ENCODE measurements around the gene TTLL5.

The TTLL5 gene

GRCh38 chr14:75794615-75795038 lies 133.6 kb downstream of the TTLL5 start:
- no peak overlapping the region for H2BK5ac ChIP-seq (ENCODE audit: low read length)
- H3K9ac ChIP-seq (ENCODE audit: low read depth, low read length, poor library complexity): no peak overlapping the region
- peaks cover 0 to 20% of the 10 kb centered on the region in 2 donors for H3K9me3 ChIP-seq (replicated peaks in 1 of 2; ENCODE audit: control insufficient read depth in 2 of 2, insufficient read depth in 1 of 2, low read depth in 1 of 2, low read length in 2 of 2)
- H3K14ac ChIP-seq (ENCODE audit: low read length): no peak overlapping the region
- H2BK15ac ChIP-seq (ENCODE audit: low read length): no peak overlapping the region
- H3K4me2 ChIP-seq (ENCODE audit: insufficient read depth, low read length, poor library complexity, severe bottlenecking): no peak overlapping the region
- H3K27ac ChIP-seq (replicated peaks; ENCODE audit: low read length): no peak overlapping the region
- H3K36me3 ChIP-seq (replicated peaks in 1 of 2; ENCODE audit: control insufficient read depth in 2 of 2, insufficient read depth in 2 of 2, low read length in 2 of 2): peaks cover 3 to 37% of the 10 kb centered on the region in 2 donors
- no peak overlapping the region for H4K8ac ChIP-seq (ENCODE audit: low read depth, low read length)
- H2BK120ac ChIP-seq (ENCODE audit: low read depth, low read length): no peak overlapping the region
- no peak overlapping the region for H3K18ac ChIP-seq (ENCODE audit: low read length)
- no peak for DNase-seq (ENCODE audit: low spot score)
- no peak overlapping the region for H2AFZ ChIP-seq (ENCODE audit: low read length)
- no peak overlapping the region for H2AK5ac ChIP-seq (ENCODE audit: low read depth, low read length)
- H3K4me3 ChIP-seq (ENCODE audit: low read length in 2 of 2): no peak overlapping the region
- no peak overlapping the region for H3K4ac ChIP-seq (ENCODE audit: low read length)
- H4K91ac ChIP-seq (ENCODE audit: low read depth, low read length, poor library complexity): peak overlapping the region; percentile 93
- no peak overlapping the region for H2BK12ac ChIP-seq (ENCODE audit: low read length)
- no CpG with 5 or more reads among the region's 2 CpGs for WGBS, 2 donors (ENCODE audit: extremely low coverage in 2 of 2, insufficient read length in 2 of 2, insufficient replicate concordance in 1 of 2)
- H3K4me1 ChIP-seq (ENCODE audit: control insufficient read depth in 2 of 2, insufficient read depth in 1 of 2, low read depth in 1 of 2, low read length in 2 of 2): no peaks in the 10 kb centered on the region
- H3K27me3 ChIP-seq (ENCODE audit: control insufficient read depth in 3 of 3, insufficient read depth in 3 of 3, low read depth in 1 of 3, low read length in 3 of 3): no peaks in the 10 kb centered on the region
- H3K79me1 ChIP-seq (ENCODE audit: low read depth, low read length): no peaks in the 10 kb centered on the region
- H3K23ac ChIP-seq (ENCODE audit: low read depth, low read length, poor library complexity): no peak overlapping the region

GRCh38 chr14:75800792-75801191 lies 139.7 kb downstream of the TTLL5 start:
- Histone ChIP-seq H4K91ac (ENCODE audit: low read depth, low read length, poor library complexity) (no peak overlapping the region), H3K9ac (ENCODE audit: low read depth, low read length, poor library complexity) (no peak overlapping the region), H2BK5ac (ENCODE audit: low read length) (no peak overlapping the region), H2BK120ac (ENCODE audit: low read depth, low read length) (no peak overlapping the region), H3K27me3 (ENCODE audit: control insufficient read depth in 3 of 3, insufficient read depth in 3 of 3, low read depth in 1 of 3, low read length in 3 of 3) (no peaks in the 10 kb centered on the region), H3K36me3 (replicated peaks in 1 of 2; ENCODE audit: control insufficient read depth in 2 of 2, insufficient read depth in 2 of 2, low read length in 2 of 2) (peaks cover 5 to 46% of the 10 kb centered on the region in 2 donors), H3K4me1 (ENCODE audit: control insufficient read depth in 2 of 2, insufficient read depth in 1 of 2, low read depth in 1 of 2, low read length in 2 of 2) (peaks cover 2 to 6% of the 10 kb centered on the region in 2 donors), H3K79me1 (ENCODE audit: low read depth, low read length) (no peaks in the 10 kb centered on the region), H2AFZ (ENCODE audit: low read length) (no peak overlapping the region), H3K9me3 (replicated peaks in 1 of 2; ENCODE audit: control insufficient read depth in 2 of 2, insufficient read depth in 1 of 2, low read depth in 1 of 2, low read length in 2 of 2) (peaks cover 4 to 21% of the 10 kb centered on the region in 2 donors), H3K4me3 (ENCODE audit: low read length in 2 of 2) (no peak overlapping the region), H2AK5ac (ENCODE audit: low read depth, low read length) (no peak overlapping the region), H3K14ac (ENCODE audit: low read length) (no peak overlapping the region), H3K18ac (ENCODE audit: low read length) (no peak overlapping the region), H3K23ac (ENCODE audit: low read depth, low read length, poor library complexity) (no peak overlapping the region), H3K4me2 (ENCODE audit: insufficient read depth, low read length, poor library complexity, severe bottlenecking) (no peak overlapping the region), H3K4ac (ENCODE audit: low read length) (no peak overlapping the region), H2BK15ac (ENCODE audit: low read length) (no peak overlapping the region), H2BK12ac (ENCODE audit: low read length) (no peak overlapping the region), H3K27ac (replicated peaks; ENCODE audit: low read length) (no peak overlapping the region), H4K8ac (ENCODE audit: low read depth, low read length) (no peak overlapping the region)
- no peak for DNase-seq (ENCODE audit: low spot score)
- WGBS, 2 donors (ENCODE audit: extremely low coverage in 2 of 2, insufficient read length in 2 of 2, insufficient replicate concordance in 1 of 2): no CpG with 5 or more reads among the region's 5 CpGs

GRCh38 chr14:75802486-75802885 lies 141.4 kb downstream of the TTLL5 start:
- Histone ChIP-seq H2BK15ac (ENCODE audit: low read length) (no peak overlapping the region), H3K27me3 (ENCODE audit: control insufficient read depth in 3 of 3, insufficient read depth in 3 of 3, low read depth in 1 of 3, low read length in 3 of 3) (no peaks in the 10 kb centered on the region), H3K4me2 (ENCODE audit: insufficient read depth, low read length, poor library complexity, severe bottlenecking) (no peak overlapping the region), H2BK120ac (ENCODE audit: low read depth, low read length) (no peak overlapping the region), H3K23ac (ENCODE audit: low read depth, low read length, poor library complexity) (no peak overlapping the region), H2AFZ (ENCODE audit: low read length) (no peak overlapping the region), H2AK5ac (ENCODE audit: low read depth, low read length) (no peak overlapping the region), H4K91ac (ENCODE audit: low read depth, low read length, poor library complexity) (no peak overlapping the region), H3K4ac (ENCODE audit: low read length) (no peak overlapping the region), H3K14ac (ENCODE audit: low read length) (no peak overlapping the region), H3K79me1 (ENCODE audit: low read depth, low read length) (no peaks in the 10 kb centered on the region), H3K27ac (replicated peaks; ENCODE audit: low read length) (no peak overlapping the region), H3K4me3 (ENCODE audit: low read length in 2 of 2) (no peak overlapping the region), H4K8ac (ENCODE audit: low read depth, low read length) (no peak overlapping the region), H2BK12ac (ENCODE audit: low read length) (no peak overlapping the region), H3K36me3 (replicated peaks in 1 of 2; ENCODE audit: control insufficient read depth in 2 of 2, insufficient read depth in 2 of 2, low read length in 2 of 2) (peaks cover 9 to 54% of the 10 kb centered on the region in 2 donors), H2BK5ac (ENCODE audit: low read length) (no peak overlapping the region), H3K4me1 (ENCODE audit: control insufficient read depth in 2 of 2, insufficient read depth in 1 of 2, low read depth in 1 of 2, low read length in 2 of 2) (peaks cover 2 to 6% of the 10 kb centered on the region in 2 donors), H3K9ac (ENCODE audit: low read depth, low read length, poor library complexity) (no peak overlapping the region), H3K9me3 (replicated peaks in 1 of 2; ENCODE audit: control insufficient read depth in 2 of 2, insufficient read depth in 1 of 2, low read depth in 1 of 2, low read length in 2 of 2) (peaks cover 4 to 16% of the 10 kb centered on the region in 2 donors), H3K18ac (ENCODE audit: low read length) (no peak overlapping the region)
- WGBS, 2 donors (ENCODE audit: extremely low coverage in 2 of 2, insufficient read length in 2 of 2, insufficient replicate concordance in 1 of 2): no CpG with 5 or more reads among the region's 1 CpG
- no peak for DNase-seq (ENCODE audit: low spot score)

- Histone ChIP-seq H3K4me2 (ENCODE audit: insufficient read depth, low read length, poor library complexity, severe bottlenecking) (no peak overlapping the region), H2BK120ac (ENCODE audit: low read depth, low read length) (no peak overlapping the region), H2AFZ (ENCODE audit: low read length) (no peak overlapping the region), H3K27ac (replicated peaks; ENCODE audit: low read length) (peak overlapping the region; percentile 54), H3K14ac (ENCODE audit: low read length) (no peak overlapping the region), H3K4me3 (ENCODE audit: low read length in 2 of 2) (no peak overlapping the region), H2BK5ac (ENCODE audit: low read length) (no peak overlapping the region), H3K79me1 (ENCODE audit: low read depth, low read length) (no peaks in the 10 kb centered on the region), H4K8ac (ENCODE audit: low read depth, low read length) (no peak overlapping the region), H3K9me3 (replicated peaks in 1 of 2; ENCODE audit: control insufficient read depth in 2 of 2, insufficient read depth in 1 of 2, low read depth in 1 of 2, low read length in 2 of 2) (peaks cover 4 to 16% of the 10 kb centered on the region in 2 donors), H3K4ac (ENCODE audit: low read length) (no peak overlapping the region), H2BK15ac (ENCODE audit: low read length) (no peak overlapping the region), H3K9ac (ENCODE audit: low read depth, low read length, poor library complexity) (peak overlapping the region; percentile 15), H3K4me1 (ENCODE audit: control insufficient read depth in 2 of 2, insufficient read depth in 1 of 2, low read depth in 1 of 2, low read length in 2 of 2) (peaks cover 2 to 6% of the 10 kb centered on the region in 2 donors), H2AK5ac (ENCODE audit: low read depth, low read length) (no peak overlapping the region), H3K23ac (ENCODE audit: low read depth, low read length, poor library complexity) (no peak overlapping the region), H3K36me3 (replicated peaks in 1 of 2; ENCODE audit: control insufficient read depth in 2 of 2, insufficient read depth in 2 of 2, low read length in 2 of 2) (peaks cover 9 to 53% of the 10 kb centered on the region in 2 donors), H3K18ac (ENCODE audit: low read length) (no peak overlapping the region), H4K91ac (ENCODE audit: low read depth, low read length, poor library complexity) (no peak overlapping the region), H3K27me3 (ENCODE audit: control insufficient read depth in 3 of 3, insufficient read depth in 3 of 3, low read depth in 1 of 3, low read length in 3 of 3) (no peaks in the 10 kb centered on the region), H2BK12ac (ENCODE audit: low read length) (no peak overlapping the region)
- peak; percentile 53 for DNase-seq (ENCODE audit: low spot score)
- no CpG with 5 or more reads among the region's 5 CpGs for WGBS, 2 donors (ENCODE audit: extremely low coverage in 2 of 2, insufficient read length in 2 of 2, insufficient replicate concordance in 1 of 2)
These were observed 142.7 kb downstream of the TTLL5 start for GRCh38 chr14:75803765-75804164.

All from neuronal stem cell (in vitro differentiated cells).